GM12872 (cell line): ENCODE data around the gene CC2D1A.

Source experiments
- TF ChIP-seq, protein P1 (sequence below): IDR thresholded peaks from 3 replicates; pipeline ENCODE4 v1.5.1; 2011; ENCODE audit warnings: low read depth, mild to moderate bottlenecking, low read length, moderate library complexity; ENCODE audit not compliant: insufficient read depth

Gene CC2D1A

DNA sequence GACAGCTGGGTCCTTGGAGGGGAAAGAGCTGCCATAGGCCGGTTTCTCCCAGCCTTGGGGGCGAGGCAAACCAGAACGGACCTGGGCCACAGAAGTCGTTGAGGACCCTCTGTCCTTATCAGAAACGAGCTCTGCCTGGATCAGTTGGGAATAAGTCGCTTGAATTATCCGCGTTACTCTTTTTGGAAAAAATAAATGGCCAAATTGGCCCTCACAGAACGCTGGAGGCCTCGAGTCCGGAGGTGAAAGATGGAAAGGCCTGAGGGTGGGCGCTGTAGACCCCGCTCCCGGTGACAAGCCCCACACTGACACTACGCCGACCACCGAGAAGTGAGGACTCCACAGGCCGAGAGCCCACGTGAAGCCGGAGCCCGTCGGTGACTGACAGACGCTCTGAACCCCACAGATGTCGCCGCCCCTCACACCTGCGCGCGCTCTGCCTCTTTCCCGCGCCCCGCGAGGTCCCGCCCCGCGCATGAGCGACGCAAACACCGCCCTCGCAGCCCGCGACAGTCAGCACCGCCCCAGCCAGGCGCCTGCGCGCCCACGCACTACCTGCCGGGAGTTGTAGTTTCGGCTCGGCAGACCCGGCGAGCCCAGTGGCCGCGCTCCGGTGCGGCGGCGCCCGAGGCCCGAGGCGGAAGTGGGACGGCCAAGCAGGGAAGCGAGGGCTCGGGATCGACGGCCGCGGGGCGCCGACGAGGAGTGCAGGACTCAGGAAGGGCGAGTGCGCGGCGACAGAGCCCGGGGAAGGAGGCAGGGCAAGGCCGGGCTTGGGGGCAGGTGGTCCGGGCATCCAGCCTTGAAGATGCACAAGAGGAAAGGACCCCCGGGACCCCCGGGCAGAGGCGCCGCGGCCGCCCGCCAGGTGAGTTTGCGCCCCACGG, at the start of gene CC2D1A, which contains the start of gene BRME1:
Gene CC2D1A (plus strand): TSS at position 568 of the 887 bp plus-strand sequence. CDS start 241 bp downstream, at position 809.
Gene BRME1 (minus strand): TSS at position 484 of the 887 bp plus-strand sequence. CDS start 1,225 bp downstream, outside the sequence.
- TF ChIP-seq, protein P1, sequence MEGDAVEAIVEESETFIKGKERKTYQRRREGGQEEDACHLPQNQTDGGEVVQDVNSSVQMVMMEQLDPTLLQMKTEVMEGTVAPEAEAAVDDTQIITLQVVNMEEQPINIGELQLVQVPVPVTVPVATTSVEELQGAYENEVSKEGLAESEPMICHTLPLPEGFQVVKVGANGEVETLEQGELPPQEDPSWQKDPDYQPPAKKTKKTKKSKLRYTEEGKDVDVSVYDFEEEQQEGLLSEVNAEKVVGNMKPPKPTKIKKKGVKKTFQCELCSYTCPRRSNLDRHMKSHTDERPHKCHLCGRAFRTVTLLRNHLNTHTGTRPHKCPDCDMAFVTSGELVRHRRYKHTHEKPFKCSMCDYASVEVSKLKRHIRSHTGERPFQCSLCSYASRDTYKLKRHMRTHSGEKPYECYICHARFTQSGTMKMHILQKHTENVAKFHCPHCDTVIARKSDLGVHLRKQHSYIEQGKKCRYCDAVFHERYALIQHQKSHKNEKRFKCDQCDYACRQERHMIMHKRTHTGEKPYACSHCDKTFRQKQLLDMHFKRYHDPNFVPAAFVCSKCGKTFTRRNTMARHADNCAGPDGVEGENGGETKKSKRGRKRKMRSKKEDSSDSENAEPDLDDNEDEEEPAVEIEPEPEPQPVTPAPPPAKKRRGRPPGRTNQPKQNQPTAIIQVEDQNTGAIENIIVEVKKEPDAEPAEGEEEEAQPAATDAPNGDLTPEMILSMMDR, result no peak

DNA sequence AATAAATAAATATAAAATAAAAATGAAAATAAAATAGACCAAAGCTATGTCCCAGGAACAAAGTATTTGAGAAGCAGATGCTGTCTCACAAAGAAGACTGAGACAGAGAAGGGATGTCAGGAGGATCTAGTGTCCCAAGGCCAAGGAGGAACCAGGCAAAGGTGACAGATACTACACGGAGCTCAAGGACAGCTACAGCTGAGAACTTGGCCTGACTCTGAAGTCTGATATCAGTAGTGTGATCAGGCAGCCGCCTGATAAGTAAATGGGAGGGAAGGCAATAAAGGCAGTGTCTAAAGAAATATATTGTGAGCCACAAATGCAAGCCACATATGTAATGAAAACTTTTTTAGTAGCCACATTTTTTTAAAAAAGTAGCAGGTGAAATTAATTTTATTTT, 49.5 kb upstream of the CC2D1A start:
- TF ChIP-seq, protein P1, result no peak

DNA sequence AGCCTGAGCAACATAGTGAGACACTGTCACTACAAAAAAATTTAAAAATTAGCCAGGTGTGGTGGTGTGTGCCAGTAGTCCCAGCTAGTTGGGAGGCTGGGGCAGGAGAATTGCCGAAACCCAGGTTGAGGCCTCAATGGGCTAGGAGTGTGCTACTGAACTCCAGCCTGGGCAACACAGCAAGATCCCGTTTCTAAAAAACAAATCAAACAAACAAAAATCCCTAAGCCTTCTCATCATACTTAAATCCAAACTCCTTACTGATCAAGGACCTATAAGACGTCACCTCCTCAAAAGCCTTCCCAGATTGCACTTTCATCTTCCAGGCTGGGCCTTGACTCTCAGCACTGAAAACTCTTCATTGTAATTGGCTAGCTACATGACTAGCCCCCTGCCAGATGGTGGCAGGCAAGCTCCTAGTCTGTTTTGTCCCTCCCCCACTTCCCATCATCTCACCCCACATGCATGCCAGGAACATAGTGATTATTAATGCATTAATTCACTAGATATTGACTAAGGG, 46.6 kb upstream of the CC2D1A start:
- TF ChIP-seq, protein P1, result no peak

DNA sequence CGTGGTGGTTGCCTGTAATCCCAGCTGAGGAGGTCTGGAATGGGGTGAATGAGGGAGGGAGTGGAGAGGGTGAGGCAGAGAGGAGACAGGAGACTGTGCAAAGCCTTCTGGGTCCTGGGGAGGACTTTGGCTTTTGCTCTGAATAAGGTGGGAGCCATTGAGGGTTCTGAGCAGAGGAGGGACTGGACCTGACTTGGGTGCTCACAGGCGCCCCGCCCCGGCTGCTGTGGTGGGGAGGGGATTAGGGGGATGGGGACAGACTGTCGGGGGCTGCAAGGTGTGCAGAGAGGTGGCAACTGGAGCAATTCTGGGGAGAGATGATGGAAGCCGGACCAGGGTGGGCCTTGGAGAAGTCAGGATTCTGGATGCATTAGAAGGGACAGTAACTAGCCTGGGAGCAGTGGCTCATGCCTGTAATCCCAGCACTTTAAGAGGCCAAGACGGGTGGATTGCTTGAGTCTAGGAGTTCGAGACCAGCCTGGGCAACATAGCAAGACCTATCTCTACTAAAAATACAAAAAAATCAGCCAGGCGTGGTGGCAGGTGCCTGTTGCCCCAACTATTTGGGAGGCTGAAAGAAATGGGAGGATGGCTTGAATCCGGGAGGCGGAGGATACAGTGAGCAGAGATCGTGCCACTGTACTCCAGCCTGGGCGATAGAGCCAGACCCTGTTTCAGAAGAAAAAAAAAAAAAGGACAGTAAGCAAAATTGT, 45.2 kb upstream of the CC2D1A start:
- TF ChIP-seq, protein P1, result no peak

DNA sequence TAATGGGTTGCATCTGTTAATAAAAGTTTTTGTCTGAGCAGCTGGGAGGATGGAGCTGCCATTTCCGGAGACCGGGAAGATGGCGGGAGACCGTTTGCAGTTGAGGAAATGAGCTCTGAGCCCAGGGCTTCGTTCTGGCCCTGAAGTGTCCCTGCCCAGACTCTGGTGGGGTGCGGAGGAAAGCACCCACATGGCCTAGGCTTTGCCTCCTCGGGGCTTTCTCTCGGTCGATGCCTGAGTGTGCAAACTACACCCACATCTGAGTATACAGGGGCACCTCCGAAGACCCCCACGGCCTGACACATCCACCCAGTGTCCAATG, 44.6 kb upstream of the CC2D1A start:
- TF ChIP-seq, protein P1, result no peak

DNA sequence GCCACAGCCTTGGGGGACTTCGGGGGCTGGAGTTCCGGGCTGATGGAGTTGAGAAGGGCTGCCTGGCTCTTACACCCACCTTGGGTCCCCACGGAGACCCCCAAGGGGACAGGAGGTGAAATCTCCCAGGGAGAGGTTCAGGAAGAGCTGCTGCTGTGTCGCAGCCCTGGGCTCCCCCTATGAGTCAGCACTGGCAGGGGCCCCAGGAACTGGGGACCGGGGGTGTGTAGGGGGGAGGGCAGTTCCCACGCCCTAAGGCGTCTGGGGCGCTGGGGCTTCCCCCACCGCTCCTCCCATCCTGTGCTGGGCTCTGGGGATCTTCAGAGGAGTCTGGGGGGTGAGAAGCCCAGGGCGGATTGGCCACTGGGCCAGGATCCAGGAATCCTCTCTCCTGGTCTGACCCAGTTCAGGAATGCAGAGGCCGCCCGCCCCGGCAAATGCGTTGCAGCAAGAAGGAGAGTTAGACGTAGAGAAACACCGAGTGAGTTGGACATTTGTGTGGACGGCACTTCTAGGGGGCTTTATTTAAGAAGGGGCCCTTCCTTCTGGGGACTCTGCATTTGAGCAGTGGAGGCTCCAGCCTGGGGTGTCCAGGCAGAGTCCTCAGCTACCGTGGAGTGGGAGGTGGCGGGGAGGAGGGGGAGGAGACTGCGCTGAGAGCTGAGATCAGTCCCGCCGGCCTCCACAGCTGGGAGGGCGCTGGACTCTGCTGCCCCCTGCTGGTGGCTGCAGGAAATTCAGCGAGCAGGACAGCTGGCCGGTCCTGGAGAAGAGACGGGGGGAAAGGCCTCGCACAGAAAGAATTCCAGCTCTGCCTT, 44.1 kb upstream of the CC2D1A start:
- TF ChIP-seq, protein P1, result peak; percentile 94
